ENCODE results near the gene HSDL1. TPM values are rescaled to one million over a fixed set of nuclear protein-coding genes. Genes with fewer than 3 reads are reported as not detected.

Gene HSDL1
- total RNA-seq, 1 donor from 2014 or later = 29.2 TPM

GRCh38 chr16:84107921-84108320 lies 37.1 kb downstream of the HSDL1 start:
- FAIRE-seq (no peak), DNase-seq (ENCODE audit: low read depth) (no peak)
- Histone ChIP-seq H3K27me3 (ENCODE audit: insufficient read depth, low read length) (no peaks in the 10 kb centered on the region), H4K20me1 (ENCODE audit: insufficient read depth, low read length) (peaks cover 84% of the 10 kb centered on the region), H3K4me3 (ENCODE audit: insufficient read depth, low read depth, low read length) (no peak overlapping the region), H3K36me3 (ENCODE audit: insufficient read depth, low read length) (peaks cover 3% of the 10 kb centered on the region), H3K9ac (ENCODE audit: low read length) (no peak overlapping the region), H3K27ac (ENCODE audit: low read depth, low read length) (no peak overlapping the region), H2AFZ (ENCODE audit: low read depth, low read length) (no peak overlapping the region), H3K9me3 (ENCODE audit: insufficient read depth, low read depth, low read length) (no peaks in the 10 kb centered on the region), H3K4me1 (ENCODE audit: insufficient read depth, low read length) (no peaks in the 10 kb centered on the region), H3K79me2 (ENCODE audit: insufficient read depth, low read length) (peaks cover 95% of the 10 kb centered on the region), H3K4me2 (ENCODE audit: low read length) (no peak overlapping the region)
- Mint-ChIP-seq H3K9me3 (ENCODE audit: unreplicated experiment) (peaks cover 2% of the 10 kb centered on the region), H3K4me1 (ENCODE audit: low read depth, unreplicated experiment) (peaks cover 14% of the 10 kb centered on the region), H3K27ac (ENCODE audit: unreplicated experiment) (no peak overlapping the region), H3K27me3 (ENCODE audit: low read depth, unreplicated experiment) (no peaks in the 10 kb centered on the region), H3K4me3 (ENCODE audit: unreplicated experiment) (no peak overlapping the region), H3K36me3 (ENCODE audit: low read depth, unreplicated experiment) (peaks cover 10% of the 10 kb centered on the region)
- TF ChIP-seq, protein P1, sequence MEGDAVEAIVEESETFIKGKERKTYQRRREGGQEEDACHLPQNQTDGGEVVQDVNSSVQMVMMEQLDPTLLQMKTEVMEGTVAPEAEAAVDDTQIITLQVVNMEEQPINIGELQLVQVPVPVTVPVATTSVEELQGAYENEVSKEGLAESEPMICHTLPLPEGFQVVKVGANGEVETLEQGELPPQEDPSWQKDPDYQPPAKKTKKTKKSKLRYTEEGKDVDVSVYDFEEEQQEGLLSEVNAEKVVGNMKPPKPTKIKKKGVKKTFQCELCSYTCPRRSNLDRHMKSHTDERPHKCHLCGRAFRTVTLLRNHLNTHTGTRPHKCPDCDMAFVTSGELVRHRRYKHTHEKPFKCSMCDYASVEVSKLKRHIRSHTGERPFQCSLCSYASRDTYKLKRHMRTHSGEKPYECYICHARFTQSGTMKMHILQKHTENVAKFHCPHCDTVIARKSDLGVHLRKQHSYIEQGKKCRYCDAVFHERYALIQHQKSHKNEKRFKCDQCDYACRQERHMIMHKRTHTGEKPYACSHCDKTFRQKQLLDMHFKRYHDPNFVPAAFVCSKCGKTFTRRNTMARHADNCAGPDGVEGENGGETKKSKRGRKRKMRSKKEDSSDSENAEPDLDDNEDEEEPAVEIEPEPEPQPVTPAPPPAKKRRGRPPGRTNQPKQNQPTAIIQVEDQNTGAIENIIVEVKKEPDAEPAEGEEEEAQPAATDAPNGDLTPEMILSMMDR (IDR thresholded peaks at IDR 0.05; ENCODE audit: insufficient read depth, low read depth, low read length) = no peak
- no peak for TF ChIP-seq EZH2 (IDR thresholded peaks at IDR 0.05; ENCODE audit: insufficient read depth, low read length)

GRCh38 chr16:84105948-84106740 lies 38.8 kb downstream of the HSDL1 start:
- Histone ChIP-seq H3K27me3 (ENCODE audit: insufficient read depth, low read length) (no peaks in the 10 kb centered on the region), H3K4me1 (ENCODE audit: insufficient read depth, low read length) (no peaks in the 10 kb centered on the region), H3K9me3 (ENCODE audit: insufficient read depth, low read depth, low read length) (no peaks in the 10 kb centered on the region), H3K27ac (ENCODE audit: low read depth, low read length) (no peak overlapping the region), H3K79me2 (ENCODE audit: insufficient read depth, low read length) (peaks cover 91% of the 10 kb centered on the region), H3K36me3 (ENCODE audit: insufficient read depth, low read length) (peaks cover 3% of the 10 kb centered on the region), H3K4me2 (ENCODE audit: low read length) (no peak overlapping the region), H3K9ac (ENCODE audit: low read length) (no peak overlapping the region), H2AFZ (ENCODE audit: low read depth, low read length) (no peak overlapping the region), H3K4me3 (ENCODE audit: insufficient read depth, low read depth, low read length) (no peak overlapping the region), H4K20me1 (ENCODE audit: insufficient read depth, low read length) (peaks cover 86% of the 10 kb centered on the region)
- H3K4me1 Mint-ChIP-seq (ENCODE audit: low read depth, unreplicated experiment) = peaks cover 14% of the 10 kb centered on the region
- peaks cover 10% of the 10 kb centered on the region for H3K36me3 Mint-ChIP-seq (ENCODE audit: low read depth, unreplicated experiment)
- DNase-seq (ENCODE audit: low read depth) (no peak), FAIRE-seq (no peak)
- H3K9me3 Mint-ChIP-seq (ENCODE audit: unreplicated experiment) = peaks cover 2% of the 10 kb centered on the region
- peak overlapping the region; percentile 68 for H3K27ac Mint-ChIP-seq (ENCODE audit: unreplicated experiment)
- no peak overlapping the region for H3K4me3 Mint-ChIP-seq (ENCODE audit: unreplicated experiment)
- TF ChIP-seq, protein P1 (IDR thresholded peaks at IDR 0.05; ENCODE audit: insufficient read depth, low read depth, low read length) = no peak
- no peak for TF ChIP-seq EZH2 (IDR thresholded peaks at IDR 0.05; ENCODE audit: insufficient read depth, low read length)
- H3K27me3 Mint-ChIP-seq (ENCODE audit: low read depth, unreplicated experiment) = no peaks in the 10 kb centered on the region

- no peaks in the 10 kb centered on the region for H3K27me3 ChIP-seq (ENCODE audit: insufficient read depth, low read length)
These were observed 39.6 kb downstream of the HSDL1 start for GRCh38 chr16:84105301-84105815.

More at GRCh38 chr16:84105301-84105815, 39.6 kb downstream of the HSDL1 start:
- H3K4me1 ChIP-seq (ENCODE audit: insufficient read depth, low read length) = no peaks in the 10 kb centered on the region
- no peaks in the 10 kb centered on the region for H3K27me3 Mint-ChIP-seq (ENCODE audit: low read depth, unreplicated experiment)
- TF ChIP-seq, protein P1 (IDR thresholded peaks at IDR 0.05; ENCODE audit: insufficient read depth, low read depth, low read length) = no peak
- no peak for TF ChIP-seq EZH2 (IDR thresholded peaks at IDR 0.05; ENCODE audit: insufficient read depth, low read length)
- no peak overlapping the region for H3K4me3 ChIP-seq (ENCODE audit: insufficient read depth, low read depth, low read length)
- no peaks in the 10 kb centered on the region for H3K9me3 ChIP-seq (ENCODE audit: insufficient read depth, low read depth, low read length)
- no peaks in the 10 kb centered on the region for H3K36me3 ChIP-seq (ENCODE audit: insufficient read depth, low read length)
- H3K79me2 ChIP-seq (ENCODE audit: insufficient read depth, low read length) = peaks cover 85% of the 10 kb centered on the region
- peaks cover 2% of the 10 kb centered on the region for H3K9me3 Mint-ChIP-seq (ENCODE audit: unreplicated experiment)
- peaks cover 78% of the 10 kb centered on the region for H4K20me1 ChIP-seq (ENCODE audit: insufficient read depth, low read length)
- H3K27ac ChIP-seq (ENCODE audit: low read depth, low read length) = no peak overlapping the region
- no peak overlapping the region for H3K4me2 ChIP-seq (ENCODE audit: low read length)
- peaks cover 14% of the 10 kb centered on the region for H3K4me1 Mint-ChIP-seq (ENCODE audit: low read depth, unreplicated experiment)
- FAIRE-seq = no peak
- no peak overlapping the region for H3K27ac Mint-ChIP-seq (ENCODE audit: unreplicated experiment)
- H3K4me3 Mint-ChIP-seq (ENCODE audit: unreplicated experiment) = no peak overlapping the region
- peaks cover 10% of the 10 kb centered on the region for H3K36me3 Mint-ChIP-seq (ENCODE audit: low read depth, unreplicated experiment)
- no peak overlapping the region for H2AFZ ChIP-seq (ENCODE audit: low read depth, low read length)
- H3K9ac ChIP-seq (ENCODE audit: low read length) = no peak overlapping the region
- no peak for DNase-seq (ENCODE audit: low read depth)

Data from astrocyte (in vitro differentiated cells and primary cell).